SIG-M5 (cell line): ENCODE data around the gene SIM1.
"Not testable (repeated sequence)": the region's sequence is repeated elsewhere in the genome, so short reads cannot be mapped to it uniquely, and the experiment has no call there.

Source experiments
- DNase-seq: peaks from one replicate; lab custom pipeline; 2025; lab: John Stamatoyannopoulos, UW

The SIM1 gene

GRCh38 chr6:100426241-100426640 is 38.5 kb downstream of the SIM1 start:
- no peak for DNase-seq

- no peak for DNase-seq
Observed at GRCh38 chr6:100420711-100421110, 44.0 kb downstream of the SIM1 start.

GRCh38 chr6:100417036-100417435 is 47.7 kb downstream of the SIM1 start:
- no peak for DNase-seq

- no peak for DNase-seq
Observed at GRCh38 chr6:100415768-100416167, 49.0 kb downstream of the SIM1 start.

GRCh38 chr6:100412872-100413271 is 51.8 kb downstream of the SIM1 start:
- DNase-seq: no peak

- no peak for DNase-seq
Observed at GRCh38 chr6:100404051-100404450, 60.7 kb downstream of the SIM1 start.

GRCh38 chr6:100393493-100393892 is 71.2 kb downstream of the SIM1 start:
- DNase-seq: no peak

GRCh38 chr6:100392423-100392822 is 72.3 kb downstream of the SIM1 start:
- no peak for DNase-seq

GRCh38 chr6:100388868-100389519 is 75.7 kb downstream of the SIM1 start:
- no peak for DNase-seq

- DNase-seq: no peak
Observed at GRCh38 chr6:100382767-100383195, 81.9 kb downstream of the SIM1 start.

GRCh38 chr6:100382031-100382430 is 82.7 kb downstream of the SIM1 start:
- DNase-seq: no peak

GRCh38 chr6:100381111-100381510 is 83.6 kb downstream of the SIM1 start:
- DNase-seq: no peak

GRCh38 chr6:100379386-100379785 is 85.3 kb downstream of the SIM1 start:
- no peak for DNase-seq

- no peak for DNase-seq
Observed at GRCh38 chr6:100378576-100378975, 86.1 kb downstream of the SIM1 start.

- DNase-seq: no peak
Observed at GRCh38 chr6:100376103-100376502, 88.6 kb downstream of the SIM1 start.

GRCh38 chr6:100372326-100373091 is 92.2 kb downstream of the SIM1 start:
- DNase-seq: no peak

GRCh38 chr6:100371591-100371990 is 93.1 kb downstream of the SIM1 start:
- no peak for DNase-seq

GRCh38 chr6:100370265-100370664 is 94.5 kb downstream of the SIM1 start:
- DNase-seq: no peak

GRCh38 chr6:100366419-100366818 is 98.3 kb downstream of the SIM1 start:
- DNase-seq: no peak

- DNase-seq: no peak
Observed at GRCh38 chr6:100363651-100364050, 101.1 kb downstream of the SIM1 start.

- DNase-seq: not testable (repeated sequence)
Observed at GRCh38 chr6:100354736-100355641, 109.7 kb downstream of the SIM1 start.

- DNase-seq: no peak
Observed at GRCh38 chr6:100353276-100354015, 111.3 kb downstream of the SIM1 start.
